ENCODE data around the gene EIF5B. TPM values are rescaled to one million over a fixed set of nuclear protein-coding genes. Genes with fewer than 3 reads are reported as not detected.

The EIF5B gene
- total and polyA plus RNA-seq, 2 of the 8 experiments (the other 6 are each of a cell fraction or from before 2014, with no cell fraction given) = 10.7 to 64.5 TPM

DNA sequence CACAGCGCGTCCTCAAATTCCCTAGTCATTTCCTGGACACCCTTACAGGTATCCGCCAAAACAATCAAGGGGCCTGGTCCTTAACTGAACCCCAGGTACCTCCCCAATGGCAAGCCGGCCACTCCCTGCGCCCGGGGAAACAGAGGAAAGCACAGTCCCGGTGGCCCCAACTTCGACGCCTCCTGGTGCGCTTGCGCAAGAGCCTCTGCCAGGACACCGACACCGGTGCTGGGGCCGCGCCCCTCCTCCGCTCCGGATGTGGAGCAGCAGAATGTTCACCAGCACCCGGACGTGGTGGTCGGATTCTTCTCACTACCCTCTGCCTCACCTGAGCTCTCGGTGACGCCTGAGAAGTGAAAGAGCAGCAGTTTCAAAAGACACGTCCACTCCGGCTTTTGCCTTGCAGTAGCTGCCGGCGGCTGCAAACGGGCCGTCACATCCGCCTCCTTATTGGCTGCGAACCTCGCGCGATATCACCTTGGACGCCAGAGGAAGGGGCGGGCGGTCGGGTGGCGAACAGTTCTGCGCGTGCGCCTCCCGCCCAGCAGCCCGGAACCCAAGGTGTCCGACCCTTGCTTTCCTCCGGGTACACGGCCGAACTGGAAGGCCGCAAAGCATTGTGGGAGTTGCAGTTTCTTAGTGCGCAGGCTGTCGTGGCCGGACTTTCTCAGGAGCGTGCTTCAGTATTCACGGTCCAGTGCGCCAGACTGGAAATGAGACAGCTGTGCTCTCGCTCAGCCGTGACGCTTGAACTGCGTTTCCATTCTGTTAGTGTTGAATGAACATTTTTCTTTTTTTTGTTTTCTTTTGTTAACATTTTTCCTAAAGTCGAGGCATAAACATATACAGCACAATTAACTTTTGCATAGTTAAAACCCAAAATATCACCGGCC lies 1.0 kb upstream of the EIF5B start, which contains the start of gene TXNDC9:
Gene TXNDC9, minus strand, starts transcription at position 423 of the 893 bp plus-strand sequence. CDS start 3,123 bp downstream, outside the sequence.
- CTCF ChIA-PET (ENCODE audit: partially characterized antibody) = interaction anchor here (0.7 to 3.2 kb wide), 17 partner anchors 11 to 925 kb away, joined by 3 to 9 read pairs (median 4); partner anchors contain the start of genes MITD1 and MRPL30
- no peak for FAIRE-seq
- TF ChIP-seq E2F6 (IDR thresholded peaks at IDR 0.05) (no peak), TEAD4 (IDR thresholded peaks at IDR 0.05; ENCODE audit: low read depth, low read length) (no peak), TBP (IDR thresholded peaks at IDR 0.05; ENCODE audit: low read depth, low read length) (peak; percentile 86), PHF8 (conservative IDR thresholded peaks at IDR 0.05; ENCODE audit: low read depth, low read length) (peak; percentile 97), CHD2 (IDR thresholded peaks at IDR 0.05; ENCODE audit: low read length) (peak; percentile 88)

More for the DNA sequence above, 1.0 kb upstream of the EIF5B start, which contains the start of gene TXNDC9:
- Histone ChIP-seq H3K9me3 (ENCODE audit: insufficient read depth in 2 of 2, low read depth in 1 of 2, low read length in 1 of 2) (no peaks in the 10 kb centered on the region), H2BK120ac (replicated peaks; ENCODE audit: low read depth, low read length) (no peak within 1 kb of the TSS), H2AFZ (ENCODE audit: low read length) (peak within 1 kb of the TSS; percentile 91), H2BK15ac (ENCODE audit: low read length) (0 out of 2 replicates have a peak within 1 kb of the TSS, but pooled peaks have one; percentile 98), H4K91ac (replicated peaks; ENCODE audit: insufficient read length, low read length) (peak within 1 kb of the TSS; percentile 85), H3K23ac (ENCODE audit: insufficient read length) (no peak within 1 kb of the TSS), H3K27ac (ENCODE audit: low read depth, low read length) (peak within 1 kb of the TSS; percentile 88), H4K20me1 (replicated peaks in 1 of 2; ENCODE audit: control insufficient read depth in 1 of 2, insufficient read depth in 2 of 2, low read length in 2 of 2) (peaks cover 2 to 5% of the 10 kb centered on the region in 2 experiments), H3K23me2 (ENCODE audit: low read depth, low read length) (peaks cover 11% of the 10 kb centered on the region), H3K56ac (replicated peaks; ENCODE audit: insufficient read length, low read depth, low read length) (peak within 1 kb of the TSS; percentile 87), H3K14ac (ENCODE audit: insufficient read length) (no peak within 1 kb of the TSS), H2BK12ac (ENCODE audit: low read depth, low read length) (no peak within 1 kb of the TSS), H3K4me3 (ENCODE audit: extremely low read depth in 1 of 4, insufficient read depth in 2 of 4, low read depth in 3 of 4, low read length in 4 of 4) (peak within 1 kb of the TSS; percentile 77 to 96 (median 87)), H3K36me3 (ENCODE audit: control insufficient read depth in 2 of 4, insufficient read depth in 4 of 4, low read length in 3 of 4) (peaks cover 5 to 18% (median 13%) of the 10 kb centered on the region in 4 experiments; a peak in 6 of 8 replicates), H3K79me2 (ENCODE audit: control insufficient read depth in 1 of 2, insufficient read depth in 2 of 2, low read length in 2 of 2) (peaks cover 24 to 68% of the 10 kb centered on the region in 2 experiments), H2BK5ac (ENCODE audit: low read depth, low read length) (peak within 1 kb of the TSS; percentile 97), H3K4ac (replicated peaks; ENCODE audit: insufficient read length, low read depth, low read length) (no peak within 1 kb of the TSS), H3K79me1 (ENCODE audit: low read depth, low read length) (peaks cover 3% of the 10 kb centered on the region; the same call in 1 of the 2 replicates), H4K8ac (ENCODE audit: extremely low read depth, insufficient read depth, low read length) (peak within 1 kb of the TSS; percentile 90; the same call in 1 of the 2 replicates), H2BK20ac (ENCODE audit: low read length) (no peak within 1 kb of the TSS), H3K27me3 (replicated peaks in 1 of 4; ENCODE audit: control insufficient read depth in 3 of 4, extremely low read depth in 1 of 4, insufficient read depth in 3 of 4, low read length in 3 of 4) (no peaks in the 10 kb centered on the region), H4K5ac (ENCODE audit: insufficient read length, low read depth, low read length) (peak within 1 kb of the TSS; percentile 95), H3K18ac (ENCODE audit: extremely low read depth, low read length) (peak within 1 kb of the TSS; percentile 95), H3K4me1 (replicated peaks in 1 of 4; ENCODE audit: control insufficient read depth in 3 of 4, insufficient read depth in 4 of 4, low read length in 3 of 4) (peaks cover 0 to 4% (median 0%) of the 10 kb centered on the region in 4 experiments; a peak in 1 of 7 replicates), H3K4me2 (ENCODE audit: insufficient read depth in 1 of 2, low read depth in 2 of 2, low read length in 2 of 2) (peak within 1 kb of the TSS; percentile 71 to 80), H3K9ac (replicated peaks in 1 of 4; ENCODE audit: extremely low read depth in 1 of 4, low read depth in 3 of 4, low read length in 3 of 4) (peak within 1 kb of the TSS; percentile 70 to 93 (median 89)), H2AK5ac (ENCODE audit: low read depth, low read length) (no peak within 1 kb of the TSS)
- peak; percentile 95 for DNase-seq (ENCODE audit: low read depth in 1 of 2, low spot score in 2 of 2)
- POLR2A ChIA-PET (ENCODE audit: partially characterized antibody) = interaction anchor here (1.1 to 3.2 kb wide), 5 partner anchors 10 to 180 kb away, joined by 3 to 19 read pairs (median 3); partner anchors contain the start of genes MITD1 and MRPL30
- 1% methylated on average over 60 of the region's 60 CpGs; no CpG with 5 or more reads in 1 of the 2 experiments for WGBS, 2 experiments (ENCODE audit: extremely low coverage in 1 of 2, insufficient coverage in 1 of 2, insufficient read length in 1 of 2, insufficient replicate concordance in 2 of 2, low coverage in 1 of 2, low lambda C conversion rate in 2 of 2, missing lambda C conversion rate in 1 of 2)

Measured in H1 (cell line).